GM10266 (cell line): ENCODE results near the gene TEX54.

Experiments used
- DNase-seq: peaks from one replicate; pipeline ENCODE4 v3.0.0; 2012; ENCODE audit errors: extremely low spot score
- TF ChIP-seq, protein P1 (sequence below): IDR thresholded peaks from 2 replicates; pipeline ENCODE4 v1.5.1; 2012; ENCODE audit warnings: mild to moderate bottlenecking, low read depth; ENCODE audit not compliant: control insufficient read depth, insufficient read depth; ENCODE audit errors: missing control alignments

Gene TEX54

DNA sequence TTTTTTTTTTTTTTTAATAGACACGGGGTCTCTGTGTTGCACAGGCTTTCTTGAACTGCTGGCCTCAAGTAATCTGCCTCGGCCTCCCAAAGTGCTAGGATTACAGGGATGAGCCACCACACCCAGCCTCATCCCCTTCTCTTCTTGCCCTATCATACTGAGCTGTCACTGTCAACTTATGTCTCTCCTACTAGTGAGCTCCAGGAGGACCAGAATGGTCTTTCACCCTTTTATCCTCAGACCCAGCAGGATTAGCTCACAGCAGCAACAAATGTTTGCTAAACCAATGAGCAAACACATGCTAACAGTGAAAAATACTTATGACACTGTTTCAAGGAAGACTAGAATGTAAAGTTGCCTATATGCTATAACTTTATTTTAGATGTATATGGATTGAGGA is 21.0 kb downstream of the TEX54 start:
- DNase-seq: no peak
- TF ChIP-seq, protein P1, sequence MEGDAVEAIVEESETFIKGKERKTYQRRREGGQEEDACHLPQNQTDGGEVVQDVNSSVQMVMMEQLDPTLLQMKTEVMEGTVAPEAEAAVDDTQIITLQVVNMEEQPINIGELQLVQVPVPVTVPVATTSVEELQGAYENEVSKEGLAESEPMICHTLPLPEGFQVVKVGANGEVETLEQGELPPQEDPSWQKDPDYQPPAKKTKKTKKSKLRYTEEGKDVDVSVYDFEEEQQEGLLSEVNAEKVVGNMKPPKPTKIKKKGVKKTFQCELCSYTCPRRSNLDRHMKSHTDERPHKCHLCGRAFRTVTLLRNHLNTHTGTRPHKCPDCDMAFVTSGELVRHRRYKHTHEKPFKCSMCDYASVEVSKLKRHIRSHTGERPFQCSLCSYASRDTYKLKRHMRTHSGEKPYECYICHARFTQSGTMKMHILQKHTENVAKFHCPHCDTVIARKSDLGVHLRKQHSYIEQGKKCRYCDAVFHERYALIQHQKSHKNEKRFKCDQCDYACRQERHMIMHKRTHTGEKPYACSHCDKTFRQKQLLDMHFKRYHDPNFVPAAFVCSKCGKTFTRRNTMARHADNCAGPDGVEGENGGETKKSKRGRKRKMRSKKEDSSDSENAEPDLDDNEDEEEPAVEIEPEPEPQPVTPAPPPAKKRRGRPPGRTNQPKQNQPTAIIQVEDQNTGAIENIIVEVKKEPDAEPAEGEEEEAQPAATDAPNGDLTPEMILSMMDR: no peak

DNA sequence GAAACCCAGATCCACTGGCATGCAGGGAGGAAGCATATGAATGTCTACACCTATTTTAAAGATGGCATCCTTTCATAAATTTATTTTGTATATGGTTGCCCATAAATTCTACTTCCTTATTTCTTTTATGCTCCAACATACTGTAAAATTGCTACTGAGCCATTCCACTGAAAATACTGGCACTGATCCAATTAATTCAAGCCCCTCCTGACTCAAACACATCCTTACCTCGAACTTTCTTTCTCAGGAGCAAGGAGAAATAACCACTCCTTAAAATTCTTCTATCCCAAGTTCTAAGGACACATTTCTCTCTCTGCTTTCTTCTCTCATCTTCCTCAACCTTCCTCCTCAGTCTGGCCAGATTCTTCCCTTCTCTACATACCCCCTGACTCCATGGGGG is 21.9 kb downstream of the TEX54 start:
- TF ChIP-seq, protein P1: no peak
- no peak for DNase-seq

DNA sequence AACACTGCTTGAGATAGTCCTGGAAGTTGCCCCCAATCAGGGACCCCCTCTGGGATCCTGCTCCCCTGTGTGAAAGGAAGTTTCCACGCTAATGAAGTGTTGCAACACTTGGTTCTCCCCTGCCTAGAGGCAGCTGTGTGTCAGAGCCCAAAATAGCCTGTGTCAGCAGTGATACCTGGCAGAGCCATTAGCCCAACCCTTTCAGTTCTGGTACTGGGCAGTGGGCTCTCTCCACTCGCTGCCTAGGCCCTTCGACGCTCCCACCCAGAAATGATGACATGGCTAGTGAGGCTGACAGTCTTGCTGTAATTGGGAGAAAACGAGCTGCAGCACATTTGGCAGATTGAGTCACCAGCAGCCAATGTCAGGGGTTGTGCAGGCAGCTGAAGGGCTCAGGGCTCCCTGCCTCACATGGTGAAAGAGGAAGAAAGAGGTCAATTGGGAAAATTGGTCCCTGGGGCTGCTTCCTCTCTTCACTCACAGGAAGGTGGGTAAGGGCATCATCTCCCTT is 26.0 kb downstream of the TEX54 start:
- TF ChIP-seq, protein P1: no peak
- no peak for DNase-seq

DNA sequence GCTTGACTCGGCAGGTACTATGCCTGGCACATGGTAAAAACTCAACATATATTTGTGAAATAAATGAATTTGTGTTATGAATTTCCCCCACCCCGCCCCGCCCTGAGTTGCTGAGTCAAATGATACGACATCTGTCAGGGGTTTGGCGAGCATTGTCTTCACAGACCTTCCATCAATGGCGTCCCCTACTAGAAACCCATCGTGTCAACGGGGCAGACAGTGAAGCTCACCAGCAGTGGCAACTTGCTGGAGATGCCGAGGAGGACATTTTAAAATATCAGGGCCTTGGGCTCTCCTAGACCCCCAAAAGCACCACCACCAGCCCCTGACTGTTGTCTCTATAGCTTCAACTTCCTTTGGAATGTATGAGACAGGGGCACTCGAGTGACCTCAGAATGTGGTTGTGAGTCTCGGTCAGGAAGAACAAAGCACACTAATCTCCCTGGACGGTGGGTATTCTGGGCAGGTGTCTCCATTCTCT is 26.6 kb downstream of the TEX54 start:
- no peak for DNase-seq

DNA sequence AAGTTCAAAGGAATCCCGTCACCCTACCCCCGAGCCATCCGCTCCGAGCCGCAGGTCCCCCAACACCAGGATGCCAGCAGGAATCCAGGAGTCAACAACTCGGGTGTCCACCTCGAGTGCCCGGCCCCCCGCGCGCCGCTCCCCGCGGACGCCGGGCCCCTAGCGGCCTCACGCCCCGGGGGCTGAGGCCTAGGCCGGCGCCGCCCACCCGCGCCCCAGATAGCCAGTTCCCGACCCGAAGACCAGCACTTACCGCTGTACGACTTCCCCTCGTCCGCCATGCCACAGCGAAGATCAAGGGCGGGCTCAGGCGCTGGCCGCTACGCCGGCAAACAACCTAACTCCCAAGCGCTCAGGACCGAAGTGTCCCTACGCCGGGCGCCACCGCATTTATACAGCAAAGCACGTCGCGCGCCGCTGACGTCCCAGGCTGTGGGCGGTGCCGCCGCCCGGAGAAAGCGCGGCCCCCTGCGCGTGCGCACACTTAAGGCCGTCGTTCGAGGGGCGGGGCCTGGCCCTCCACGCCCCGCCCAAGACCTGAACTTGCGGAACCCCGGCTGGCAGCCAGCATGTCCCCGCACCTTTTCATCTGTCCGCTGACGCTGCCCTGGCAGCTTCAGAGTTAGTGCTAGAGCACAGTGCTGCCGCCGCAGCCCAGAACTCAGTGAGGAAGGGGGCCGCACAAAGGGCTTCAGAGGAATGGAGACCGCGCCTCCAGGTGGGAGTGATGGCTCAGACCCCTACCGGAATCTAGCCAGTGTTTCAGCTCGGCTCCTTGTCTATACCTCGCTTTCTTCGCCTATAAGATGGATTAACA is 27.4 kb downstream of the TEX54 start, which contains the start of gene NXF1:
NXF1 (minus strand) TSS at position 365 of the 817 bp plus-strand sequence; CDS start at position 281, 84 bp downstream.
- TF ChIP-seq, protein P1: peak; percentile 10
- DNase-seq: peak; percentile 99

More for the DNA sequence above, 26.6 kb downstream of the TEX54 start:
- TF ChIP-seq, protein P1: no peak

DNA sequence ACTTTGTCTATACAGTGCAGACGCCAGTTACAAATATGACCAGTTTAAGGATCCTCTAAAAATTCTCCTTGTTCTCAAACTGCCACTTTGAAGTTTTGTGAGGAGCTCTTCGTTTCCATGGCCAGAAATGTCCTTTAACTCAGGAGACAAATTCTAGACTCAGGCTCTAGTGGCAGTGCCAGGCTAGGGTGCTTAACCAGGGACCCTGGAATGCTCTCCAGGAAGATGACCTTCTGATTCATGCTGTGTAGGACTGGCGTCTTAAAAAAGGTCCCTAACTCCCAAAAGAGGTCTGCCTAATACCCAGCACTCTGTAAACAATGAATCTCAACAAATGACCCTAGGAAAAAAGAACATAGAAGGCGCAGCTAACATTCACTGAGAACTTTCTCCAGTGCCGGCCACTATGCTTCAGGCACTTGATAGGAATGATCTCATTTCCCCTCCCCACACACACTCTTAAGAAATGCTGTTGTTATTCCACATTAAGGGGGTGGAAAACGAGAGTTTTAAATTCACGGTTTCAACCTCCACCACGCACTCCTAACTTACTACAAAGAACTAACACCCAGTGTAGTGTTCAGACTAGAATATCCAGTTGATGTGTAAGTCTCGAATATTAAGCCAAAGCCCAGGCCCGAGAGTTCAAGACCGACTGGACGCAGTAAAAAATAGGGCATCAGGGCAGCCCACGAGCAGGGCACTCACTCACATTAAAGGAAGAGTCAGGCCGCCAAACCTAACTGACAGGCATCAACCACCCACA is 28.1 kb downstream of the TEX54 start:
- DNase-seq: peak; percentile 54
- TF ChIP-seq, protein P1: no peak

DNA sequence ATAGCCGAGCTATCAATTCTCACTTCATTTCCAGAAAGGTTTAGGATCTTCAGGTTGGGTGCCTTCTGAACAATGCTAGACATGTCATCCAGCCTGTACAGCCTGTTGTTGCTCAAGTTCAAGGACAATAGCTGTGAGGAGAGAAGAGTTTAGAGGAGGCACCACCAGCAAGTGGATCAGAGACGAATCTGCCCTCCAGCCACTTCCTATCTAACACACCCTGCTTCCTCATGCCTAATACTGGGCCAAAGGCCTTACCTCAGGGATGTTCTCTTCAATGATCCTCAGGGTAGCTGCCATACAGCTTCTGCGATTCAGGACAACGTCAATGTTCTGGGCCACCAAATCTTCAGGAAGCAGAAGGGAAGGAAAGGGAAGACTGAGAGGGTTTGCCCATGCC is 31.6 kb downstream of the TEX54 start:
- DNase-seq: no peak
- TF ChIP-seq, protein P1: no peak
